ENCODE results near the gene EXOC3L1. TPM values are rescaled to one million over a fixed set of nuclear protein-coding genes. Genes with fewer than 3 reads are reported as not detected.

The EXOC3L1 gene
- total RNA-seq, 2 donors from 2014 or later, result 0.97 to 1.8 TPM

- peak; percentile 93 for DNase-seq
- peaks cover 29% of the 10 kb centered on the region for H3K36me3 Mint-ChIP-seq (ENCODE audit: low read depth)
- peak overlapping the region; percentile 59 for H3K4me3 Mint-ChIP-seq
- H3K4me1 Mint-ChIP-seq, result peaks cover 6% of the 10 kb centered on the region
- Histone ChIP-seq H3K4me1 (ENCODE audit: control insufficient read depth, insufficient read depth, low read length) (no peaks in the 10 kb centered on the region), H3K4me3 (ENCODE audit: low read length) (peak overlapping the region; percentile 75), H3K9ac (ENCODE audit: extremely low read depth, low read length, poor library complexity, severe bottlenecking) (peak overlapping the region; percentile 38), H3K36me3 (ENCODE audit: control insufficient read depth, insufficient read depth, low read length) (peaks cover 25% of the 10 kb centered on the region), H3K9me3 (ENCODE audit: control insufficient read depth, low read length) (no peaks in the 10 kb centered on the region), H3K27me3 (ENCODE audit: control insufficient read depth, insufficient read depth, low read length, poor library complexity, severe bottlenecking) (peaks cover 57% of the 10 kb centered on the region), H3K27ac (ENCODE audit: low read depth, low read length) (no peak overlapping the region)
- H3K27me3 Mint-ChIP-seq (ENCODE audit: insufficient read depth), result peaks cover 50% of the 10 kb centered on the region
- H3K27ac Mint-ChIP-seq, result no peak overlapping the region
- WGBS, 2 experiments (ENCODE audit: insufficient coverage in 1 of 2, insufficient read length in 1 of 2), result 11 to 31% methylated on average over 38 to 94 of the region's 94 CpGs
- no peaks in the 10 kb centered on the region for H3K9me3 Mint-ChIP-seq
- TF ChIP-seq CTCF (conservative IDR thresholded peaks at IDR 0.05), result peak; percentile 67
Measured at GRCh38 chr16:67150047-67150832, 39.7 kb downstream of the EXOC3L1 start.

- Mint-ChIP-seq H3K27ac (no peak overlapping the region), H3K36me3 (ENCODE audit: low read depth) (peaks cover 36% of the 10 kb centered on the region), H3K4me1 (peaks cover 4% of the 10 kb centered on the region), H3K4me3 (peak overlapping the region; percentile 59), H3K9me3 (no peaks in the 10 kb centered on the region), H3K27me3 (ENCODE audit: insufficient read depth) (peaks cover 43% of the 10 kb centered on the region)
- no peak overlapping the region for H3K9ac ChIP-seq (ENCODE audit: extremely low read depth, low read length, poor library complexity, severe bottlenecking)
- H3K27ac ChIP-seq (ENCODE audit: low read depth, low read length), result no peak overlapping the region
- H3K36me3 ChIP-seq (ENCODE audit: control insufficient read depth, insufficient read depth, low read length), result peaks cover 32% of the 10 kb centered on the region
- 83 to 86% methylated on average over 72 to 77 of the region's 77 CpGs for WGBS, 2 experiments (ENCODE audit: insufficient coverage in 1 of 2, insufficient read length in 1 of 2)
- H3K4me1 ChIP-seq (ENCODE audit: control insufficient read depth, insufficient read depth, low read length), result no peaks in the 10 kb centered on the region
- DNase-seq, result no peak
- no peaks in the 10 kb centered on the region for H3K9me3 ChIP-seq (ENCODE audit: control insufficient read depth, low read length)
- H3K4me3 ChIP-seq (ENCODE audit: low read length), result no peak overlapping the region
- H3K27me3 ChIP-seq (ENCODE audit: control insufficient read depth, insufficient read depth, low read length, poor library complexity, severe bottlenecking), result peaks cover 49% of the 10 kb centered on the region
- TF ChIP-seq CTCF (conservative IDR thresholded peaks at IDR 0.05), result no peak
Measured at GRCh38 chr16:67149276-67150046, 40.5 kb downstream of the EXOC3L1 start.

- H3K27ac ChIP-seq (ENCODE audit: low read depth, low read length), result no peak overlapping the region
- Mint-ChIP-seq H3K4me3 (no peak overlapping the region), H3K36me3 (ENCODE audit: low read depth) (peaks cover 41% of the 10 kb centered on the region), H3K4me1 (peaks cover 4% of the 10 kb centered on the region), H3K27me3 (ENCODE audit: insufficient read depth) (peaks cover 36% of the 10 kb centered on the region), H3K9me3 (no peaks in the 10 kb centered on the region), H3K27ac (no peak overlapping the region)
- H3K9ac ChIP-seq (ENCODE audit: extremely low read depth, low read length, poor library complexity, severe bottlenecking), result no peak overlapping the region
- H3K4me3 ChIP-seq (ENCODE audit: low read length), result no peak overlapping the region
- 90 to 96% methylated on average over 11 of the region's 11 CpGs for WGBS, 2 experiments (ENCODE audit: insufficient coverage in 1 of 2, insufficient read length in 1 of 2)
- no peak for TF ChIP-seq CTCF (conservative IDR thresholded peaks at IDR 0.05)
- no peak for DNase-seq
- no peaks in the 10 kb centered on the region for H3K9me3 ChIP-seq (ENCODE audit: control insufficient read depth, low read length)
- peaks cover 42% of the 10 kb centered on the region for H3K27me3 ChIP-seq (ENCODE audit: control insufficient read depth, insufficient read depth, low read length, poor library complexity, severe bottlenecking)
- H3K36me3 ChIP-seq (ENCODE audit: control insufficient read depth, insufficient read depth, low read length), result peaks cover 37% of the 10 kb centered on the region
- H3K4me1 ChIP-seq (ENCODE audit: control insufficient read depth, insufficient read depth, low read length), result no peaks in the 10 kb centered on the region
Measured at GRCh38 chr16:67148656-67149275, 41.2 kb downstream of the EXOC3L1 start.
